Testis (tissue), 3 donors: ENCODE measurements around the gene CD48. TPM values are rescaled to one million over a fixed set of nuclear protein-coding genes. Genes with fewer than 3 reads are reported as not detected.

Source experiments
- DNase-seq: peaks from one replicate; pipeline ENCODE4 v3.0.0-alpha.2; 2019
- H3K27ac ChIP-seq, 2 donors: fragments of 200-600 bp; sonication (generic); one replicate each; pipeline ENCODE4 v1.5.1; 2019
- H3K27me3 ChIP-seq: fragments of 200-600 bp; sonication (generic); one replicate; pipeline ENCODE4 v1.5.1; 2019
- H3K36me3 ChIP-seq: fragments of 200-600 bp; sonication (generic); one replicate; pipeline ENCODE4 v1.5.1; 2017; ENCODE audit warnings: low read depth; ENCODE audit errors: missing control alignments
- H3K4me1 ChIP-seq: fragments of 200-600 bp; sonication (generic); one replicate; pipeline ENCODE4 v1.5.1; 2019
- H3K4me3 ChIP-seq, 2 donors: fragments of 200-600 bp; sonication (generic); one replicate each; pipeline ENCODE4 v1.5.1; 2017 to 2019
- H3K9me3 ChIP-seq: fragments of 200-600 bp; sonication (generic); one replicate; pipeline ENCODE4 v1.5.1; 2017
- POLR2A ChIP-seq: fragments of 450-650 bp; IDR thresholded peaks from one replicate; pipeline ENCODE4 v1.6.1; 2017; ENCODE audit warnings: antibody characterized with exemption, mild to moderate bottlenecking, moderate library complexity
- WGBS, 2 donors: methylation state at CpG; one replicate each; pipeline ENCODE4 v1.1.5; 2018; 5-methylcytosine and 5-hydroxymethylcytosine counted together
- intact Hi-C: fragments of 100-400 bp; cut with DNase I; formaldehyde crosslinking; loops from one replicate; pipeline ENCODE4 v1.15.1; 2023; ENCODE audit warnings: low total_unique reads
- polyA plus RNA-seq: library from polyadenylated mRNA; stranded (reverse); fragments of 350-450 nt; fragmentation: Illumina TruSeq; extraction: RNeasy Lipid Tissue Mini Kit (QIAGEN cat#74804); gene quantifications from one replicate; pipeline ENCODE4 v1.2.3, GENCODE V29; 2014; ENCODE audit warnings: low read depth, low replicate concordance; ENCODE audit not compliant: insufficient read depth
- total RNA-seq, 2 donors: library from RNA; depleted of rRNA; stranded (reverse); fragments of >200 nt; gene quantifications; one replicate each; pipeline ENCODE4 v1.2.3, GENCODE V29; 2016
- TF ChIP-seq, protein P1 (sequence below), 3 experiments: fragments of 450-650 bp in 2 of 3; fragments of 200-600 bp in 1 of 3; sonication (generic) in 1 of 3; IDR thresholded peaks; one replicate each; pipeline ENCODE4 v1.5.1; 2016 to 2019; ENCODE audit warnings: antibody characterized with exemption in 3 of 3, mild to moderate bottlenecking in 2 of 3, moderate library complexity in 1 of 3

CD48 gene
- total and polyA plus RNA-seq, 3 donors from 2014 or later, result 0.63 to 6.1 (median 1.4) TPM

DNA sequence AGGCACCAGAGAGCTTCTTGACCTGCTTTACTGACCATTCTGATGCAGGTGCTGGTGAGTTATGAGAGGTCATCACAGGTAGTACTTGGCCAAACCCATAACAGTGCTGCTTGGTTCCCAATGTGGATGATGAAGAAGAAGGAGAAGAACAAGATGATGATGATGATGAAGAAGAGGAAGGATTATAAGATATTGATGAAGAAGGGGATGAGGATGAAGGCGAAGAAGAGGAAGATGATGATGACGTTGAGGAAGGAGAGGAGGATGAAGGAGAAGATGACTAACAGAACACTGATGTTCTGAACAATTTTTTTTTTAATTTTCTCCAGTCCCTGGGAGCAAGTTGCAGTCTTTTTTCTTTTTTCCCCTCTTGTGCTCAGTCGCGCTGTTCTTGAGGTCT, 40.9 kb downstream of the CD48 start:
- Histone ChIP-seq H3K9me3 (no peaks in the 10 kb centered on the region), H3K27me3 (no peaks in the 10 kb centered on the region), H3K27ac (no peak overlapping the region), H3K4me1 (peaks cover 4% of the 10 kb centered on the region), H3K36me3 (no peaks in the 10 kb centered on the region), H3K4me3 (no peak overlapping the region)
- 75 to 80% methylated on average over 4 of the region's 4 CpGs for WGBS, 2 donors
- TF ChIP-seq, protein P1, sequence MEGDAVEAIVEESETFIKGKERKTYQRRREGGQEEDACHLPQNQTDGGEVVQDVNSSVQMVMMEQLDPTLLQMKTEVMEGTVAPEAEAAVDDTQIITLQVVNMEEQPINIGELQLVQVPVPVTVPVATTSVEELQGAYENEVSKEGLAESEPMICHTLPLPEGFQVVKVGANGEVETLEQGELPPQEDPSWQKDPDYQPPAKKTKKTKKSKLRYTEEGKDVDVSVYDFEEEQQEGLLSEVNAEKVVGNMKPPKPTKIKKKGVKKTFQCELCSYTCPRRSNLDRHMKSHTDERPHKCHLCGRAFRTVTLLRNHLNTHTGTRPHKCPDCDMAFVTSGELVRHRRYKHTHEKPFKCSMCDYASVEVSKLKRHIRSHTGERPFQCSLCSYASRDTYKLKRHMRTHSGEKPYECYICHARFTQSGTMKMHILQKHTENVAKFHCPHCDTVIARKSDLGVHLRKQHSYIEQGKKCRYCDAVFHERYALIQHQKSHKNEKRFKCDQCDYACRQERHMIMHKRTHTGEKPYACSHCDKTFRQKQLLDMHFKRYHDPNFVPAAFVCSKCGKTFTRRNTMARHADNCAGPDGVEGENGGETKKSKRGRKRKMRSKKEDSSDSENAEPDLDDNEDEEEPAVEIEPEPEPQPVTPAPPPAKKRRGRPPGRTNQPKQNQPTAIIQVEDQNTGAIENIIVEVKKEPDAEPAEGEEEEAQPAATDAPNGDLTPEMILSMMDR (IDR thresholded peaks at IDR 0.05), result no peak
- no peak for TF ChIP-seq POLR2A
- no peak for DNase-seq
- intact Hi-C loops, result no loop called here

- TF ChIP-seq, protein P1 (IDR thresholded peaks at IDR 0.05), result no peak
- no peak for TF ChIP-seq POLR2A
- Histone ChIP-seq H3K9me3 (no peaks in the 10 kb centered on the region), H3K27ac (no peak overlapping the region), H3K36me3 (no peaks in the 10 kb centered on the region), H3K4me3 (no peak overlapping the region), H3K27me3 (no peaks in the 10 kb centered on the region), H3K4me1 (peaks cover 4% of the 10 kb centered on the region)
- intact Hi-C loops, result no loop called here
- 74 to 81% methylated on average over 20 of the region's 20 CpGs for WGBS, 2 donors
- no peak for DNase-seq
These were observed 41.8 kb downstream of the CD48 start for GRCh38 chr1:160669802-160670201.

DNA sequence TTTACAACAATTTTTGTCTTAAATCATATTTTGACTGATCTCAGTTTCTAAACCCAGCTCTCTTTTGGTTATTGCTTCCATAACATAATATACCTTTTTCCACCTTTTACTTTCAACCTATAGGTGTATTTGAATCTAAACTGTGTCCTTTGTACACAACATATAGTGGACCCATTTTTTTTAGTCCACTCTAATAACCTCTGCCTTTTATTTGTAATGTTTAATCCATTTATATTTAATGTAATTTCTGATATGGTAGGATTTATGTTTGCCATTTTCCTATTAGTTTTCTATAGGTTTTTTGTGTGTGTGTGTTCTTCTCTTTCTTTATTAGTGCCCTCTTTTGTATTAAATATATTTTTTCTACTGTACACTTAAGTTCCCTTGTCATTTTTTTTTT, 42.3 kb downstream of the CD48 start:
- DNase-seq, result no peak
- TF ChIP-seq POLR2A, result no peak
- TF ChIP-seq, protein P1 (IDR thresholded peaks at IDR 0.05), result no peak
- H3K36me3 ChIP-seq, result no peaks in the 10 kb centered on the region
- no peaks in the 10 kb centered on the region for H3K27me3 ChIP-seq
- H3K9me3 ChIP-seq, result no peaks in the 10 kb centered on the region
- intact Hi-C loops, result no loop called here
- H3K4me1 ChIP-seq, result peaks cover 4% of the 10 kb centered on the region
- H3K4me3 ChIP-seq, result no peak overlapping the region
- no peak overlapping the region for H3K27ac ChIP-seq

GRCh38 chr1:160667896-160668295, 43.7 kb downstream of the CD48 start:
- peaks cover 4% of the 10 kb centered on the region for H3K4me1 ChIP-seq
- H3K27ac ChIP-seq, result no peak overlapping the region
- TF ChIP-seq, protein P1 (IDR thresholded peaks at IDR 0.05), result no peak
- TF ChIP-seq POLR2A, result no peak
- no peak for DNase-seq
- no peaks in the 10 kb centered on the region for H3K27me3 ChIP-seq
- intact Hi-C loops, result no loop called here
- no peaks in the 10 kb centered on the region for H3K9me3 ChIP-seq
- H3K36me3 ChIP-seq, result no peaks in the 10 kb centered on the region
- no peak overlapping the region for H3K4me3 ChIP-seq
- WGBS, 2 donors, result 92 to 93% methylated on average over 2 of the region's 2 CpGs

DNA sequence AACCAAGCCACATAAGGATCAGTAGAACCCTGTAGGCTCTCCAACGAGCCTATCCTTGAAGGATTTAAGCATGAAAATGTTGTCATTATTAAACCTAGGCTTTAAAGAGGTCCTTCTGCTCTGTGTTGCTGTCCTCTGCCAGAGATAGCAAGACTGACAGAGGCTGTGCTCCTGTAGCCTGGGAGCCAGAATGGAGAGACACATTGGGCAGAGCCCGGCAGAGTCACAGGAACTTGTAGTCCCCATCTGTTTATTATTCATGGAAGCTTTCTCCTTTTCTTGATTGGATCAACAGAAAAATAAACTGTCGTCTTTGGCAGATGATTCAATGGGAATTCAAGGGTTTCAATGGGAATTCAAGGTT, 45.6 kb downstream of the CD48 start:
- Histone ChIP-seq H3K27ac (peak overlapping the region in 1 of 2 donors; percentile 21), H3K4me3 (no peak overlapping the region), H3K36me3 (no peaks in the 10 kb centered on the region), H3K27me3 (no peaks in the 10 kb centered on the region), H3K9me3 (no peaks in the 10 kb centered on the region), H3K4me1 (peaks cover 4% of the 10 kb centered on the region)
- intact Hi-C loops, result no loop called here
- no peak for TF ChIP-seq POLR2A
- TF ChIP-seq, protein P1 (IDR thresholded peaks at IDR 0.05), result no peak
- DNase-seq, result no peak
- WGBS, 2 donors, result 45 to 61% methylated on average over 3 of the region's 3 CpGs
